Neural cell (in vitro differentiated cells): Measurements from ENCODE around the gene UMODL1. TPM values are rescaled to one million over a fixed set of nuclear protein-coding genes. Genes with fewer than 3 reads are reported as not detected.

Source experiments
- H2AFZ ChIP-seq: fragments of 200-600, 300-800 bp; sonication (generic), shearing (Covaris generic); 2 replicates; pipeline ENCODE4 v1.6.0; 2014; ENCODE audit warnings: low read depth, mild to moderate bottlenecking, antibody characterized with exemption, low read length, moderate library complexity
- H3F3A ChIP-seq: fragments of 200-600 bp; shearing (Covaris generic); 2 replicates; pipeline ENCODE4 v1.6.1; 2016; ENCODE audit warnings: mild to moderate bottlenecking, moderate library complexity, mixed read lengths, antibody characterized with exemption, low read length; ENCODE audit not compliant: insufficient read depth, poor library complexity, severe bottlenecking
- H3K27ac ChIP-seq: fragments of 200-600, 300-800 bp; sonication (generic), shearing (Covaris generic); 2 replicates; pipeline ENCODE4 v1.5.1; 2014; ENCODE audit warnings: mild to moderate bottlenecking, low read length, moderate library complexity
- H3K27me3 ChIP-seq: fragments of 300-800, 200-600 bp; sonication (generic), shearing (Covaris generic); 2 replicates; pipeline ENCODE4 v1.6.0; 2014; ENCODE audit warnings: mild to moderate bottlenecking, low read depth, low read length, moderate library complexity; ENCODE audit not compliant: insufficient read depth
- H3K36me3 ChIP-seq: fragments of 300-800, 200-600 bp; sonication (generic), shearing (Covaris generic); 2 replicates; pipeline ENCODE4 v1.5.1; 2014; ENCODE audit warnings: mild to moderate bottlenecking, antibody characterized with exemption, low read length, moderate library complexity; ENCODE audit not compliant: insufficient read depth
- H3K4me2 ChIP-seq: fragments of 300-800, 200-600 bp; sonication (generic), shearing (Covaris generic); 2 replicates; pipeline ENCODE4 v1.6.0; 2014; ENCODE audit warnings: mild to moderate bottlenecking, low read length
- H3K4me3 ChIP-seq: fragments of 300-800, 200-600 bp; sonication (generic), shearing (Covaris generic); 2 replicates; pipeline ENCODE4 v1.5.1; 2014; ENCODE audit warnings: mild to moderate bottlenecking, low read length, moderate library complexity
- H3K79me2 ChIP-seq: fragments of 200-600 bp; shearing (Covaris generic); replicated peaks from 2 replicates; pipeline ENCODE4 v1.6.0; 2014; ENCODE audit warnings: mild to moderate bottlenecking, low read length, moderate library complexity; ENCODE audit not compliant: insufficient read depth
- H3K9ac ChIP-seq: fragments of 300-800, 200-600 bp; sonication (generic), shearing (Covaris generic); 2 replicates; pipeline ENCODE4 v1.6.1; 2016; ENCODE audit warnings: mild to moderate bottlenecking, low read length, mixed read lengths
- H3K9me2 ChIP-seq: fragments of 200-600 bp; shearing (Covaris generic); 2 replicates; pipeline ENCODE4 v1.6.1; 2016; ENCODE audit warnings: mild to moderate bottlenecking, low read length, mixed read lengths; ENCODE audit not compliant: insufficient read depth
- H3K9me3 ChIP-seq: fragments of 200-600, 300-800 bp; sonication (generic), shearing (Covaris generic); 2 replicates; pipeline ENCODE4 v1.6.1; 2016; ENCODE audit warnings: mild to moderate bottlenecking, mixed run types, low read length, moderate library complexity, mixed read lengths
- H4K20me1 ChIP-seq: fragments of 200-600 bp; shearing (Covaris generic); 2 replicates; pipeline ENCODE4 v1.6.1; 2016; ENCODE audit warnings: mild to moderate bottlenecking, mixed run types; ENCODE audit not compliant: insufficient read depth
- CTCF ChIP-seq: fragments of 450-650 bp; IDR thresholded peaks from 2 replicates; pipeline ENCODE4 v1.5.1; 2014; ENCODE audit warnings: antibody characterized with exemption, mild to moderate bottlenecking, moderate library complexity; ENCODE audit not compliant: poor library complexity, severe bottlenecking
- EP300 ChIP-seq: fragments of 450-650 bp; conservative IDR thresholded peaks from 2 replicates; pipeline ENCODE4 v1.6.1; 2014; ENCODE audit warnings: antibody characterized with exemption, mild to moderate bottlenecking, moderate library complexity; ENCODE audit not compliant: poor library complexity, severe bottlenecking
- EZH2 ChIP-seq: fragments of 200-600, 300-800 bp; shearing (Covaris generic), sonication (generic); IDR thresholded peaks from 2 replicates; pipeline ENCODE4 v1.6.1; 2014; ENCODE audit warnings: antibody characterized with exemption, low read length, borderline replicate concordance, mild to moderate bottlenecking; ENCODE audit not compliant: insufficient read depth, poor library complexity, severe bottlenecking
- MXI1 ChIP-seq: fragments of 450-650 bp; conservative IDR thresholded peaks from 2 replicates; pipeline ENCODE4 v1.6.1; 2014; ENCODE audit warnings: antibody characterized with exemption, mild to moderate bottlenecking; ENCODE audit not compliant: poor library complexity, severe bottlenecking
- POLR2AphosphoS5 ChIP-seq: IDR thresholded peaks from 2 replicates; pipeline ENCODE4 v1.6.1; 2012
- RAD21 ChIP-seq: fragments of 450-650 bp; conservative IDR thresholded peaks from 2 replicates; pipeline ENCODE4 v1.6.1; 2014; ENCODE audit warnings: antibody characterized with exemption, mild to moderate bottlenecking, moderate library complexity
- SMC3 ChIP-seq: fragments of 450-650 bp; conservative IDR thresholded peaks from 2 replicates; pipeline ENCODE4 v1.6.1; 2014; ENCODE audit warnings: antibody characterized with exemption, mild to moderate bottlenecking, moderate library complexity; ENCODE audit not compliant: poor library complexity
- TAF1 ChIP-seq: IDR thresholded peaks from 2 replicates; pipeline ENCODE4 v1.6.1; 2012; ENCODE audit warnings: low read depth
- polyA plus RNA-seq: library from polyadenylated mRNA; depleted of rRNA; stranded (reverse); fragments of >200 nt; gene quantifications from 2 replicates; pipeline ENCODE4 v1.2.3, GENCODE V29; 2014
- TF ChIP-seq, protein P1 (sequence below): IDR thresholded peaks from 2 replicates; pipeline ENCODE4 v1.6.1; 2012; ENCODE audit warnings: borderline replicate concordance

Gene UMODL1
- polyA plus RNA-seq, 1 donor from 2014 or later, result 0.11 TPM

DNA sequence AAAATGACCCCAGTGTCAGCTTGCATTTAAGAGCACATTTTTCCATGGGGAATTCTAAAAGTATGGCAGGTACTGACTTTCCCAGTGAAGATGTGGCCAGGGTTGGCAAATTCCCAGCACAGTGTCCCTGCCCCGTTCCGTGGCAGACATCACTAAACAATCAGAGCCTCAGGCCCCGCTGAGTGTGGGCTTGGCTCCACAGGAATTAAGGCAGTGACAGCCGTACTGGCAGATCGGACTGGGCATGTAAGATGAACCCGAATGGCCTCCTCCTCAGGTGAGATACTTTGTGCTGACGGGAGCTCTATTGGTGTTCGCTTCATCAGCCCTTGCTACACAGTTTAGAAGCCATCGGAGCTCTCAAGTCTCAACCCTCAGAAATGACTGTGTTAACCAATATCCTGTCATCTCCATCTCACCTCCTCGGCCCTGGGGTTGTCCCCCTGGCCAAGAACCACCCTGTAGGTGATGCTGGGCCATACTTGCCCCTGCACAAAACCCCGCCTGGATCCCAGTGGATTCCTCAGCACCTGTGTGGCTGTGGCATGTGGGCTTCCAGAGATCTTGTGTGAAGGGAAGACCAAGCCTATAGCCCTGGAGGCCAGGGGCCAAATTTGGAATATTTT, 118.9 kb downstream of the UMODL1 start:
- Histone ChIP-seq H3K36me3 (no peaks in the 10 kb centered on the region), H3K79me2 (no peaks in the 10 kb centered on the region), H3K9me3 (no peaks in the 10 kb centered on the region), H3K4me2 (no peak overlapping the region), H3K9ac (no peak overlapping the region), H4K20me1 (no peaks in the 10 kb centered on the region), H2AFZ (no peak overlapping the region), H3K4me3 (no peak overlapping the region), H3F3A (no peaks in the 10 kb centered on the region), H3K27ac (no peak overlapping the region), H3K9me2 (no peaks in the 10 kb centered on the region), H3K27me3 (no peaks in the 10 kb centered on the region)
- TF ChIP-seq, protein P1, sequence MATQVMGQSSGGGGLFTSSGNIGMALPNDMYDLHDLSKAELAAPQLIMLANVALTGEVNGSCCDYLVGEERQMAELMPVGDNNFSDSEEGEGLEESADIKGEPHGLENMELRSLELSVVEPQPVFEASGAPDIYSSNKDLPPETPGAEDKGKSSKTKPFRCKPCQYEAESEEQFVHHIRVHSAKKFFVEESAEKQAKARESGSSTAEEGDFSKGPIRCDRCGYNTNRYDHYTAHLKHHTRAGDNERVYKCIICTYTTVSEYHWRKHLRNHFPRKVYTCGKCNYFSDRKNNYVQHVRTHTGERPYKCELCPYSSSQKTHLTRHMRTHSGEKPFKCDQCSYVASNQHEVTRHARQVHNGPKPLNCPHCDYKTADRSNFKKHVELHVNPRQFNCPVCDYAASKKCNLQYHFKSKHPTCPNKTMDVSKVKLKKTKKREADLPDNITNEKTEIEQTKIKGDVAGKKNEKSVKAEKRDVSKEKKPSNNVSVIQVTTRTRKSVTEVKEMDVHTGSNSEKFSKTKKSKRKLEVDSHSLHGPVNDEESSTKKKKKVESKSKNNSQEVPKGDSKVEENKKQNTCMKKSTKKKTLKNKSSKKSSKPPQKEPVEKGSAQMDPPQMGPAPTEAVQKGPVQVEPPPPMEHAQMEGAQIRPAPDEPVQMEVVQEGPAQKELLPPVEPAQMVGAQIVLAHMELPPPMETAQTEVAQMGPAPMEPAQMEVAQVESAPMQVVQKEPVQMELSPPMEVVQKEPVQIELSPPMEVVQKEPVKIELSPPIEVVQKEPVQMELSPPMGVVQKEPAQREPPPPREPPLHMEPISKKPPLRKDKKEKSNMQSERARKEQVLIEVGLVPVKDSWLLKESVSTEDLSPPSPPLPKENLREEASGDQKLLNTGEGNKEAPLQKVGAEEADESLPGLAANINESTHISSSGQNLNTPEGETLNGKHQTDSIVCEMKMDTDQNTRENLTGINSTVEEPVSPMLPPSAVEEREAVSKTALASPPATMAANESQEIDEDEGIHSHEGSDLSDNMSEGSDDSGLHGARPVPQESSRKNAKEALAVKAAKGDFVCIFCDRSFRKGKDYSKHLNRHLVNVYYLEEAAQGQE, result no peak
- TF ChIP-seq SMC3, result no peak
- TF ChIP-seq EZH2, result no peak
- no peak for TF ChIP-seq CTCF
- no peak for TF ChIP-seq RAD21
- no peak for TF ChIP-seq MXI1
- no peak for TF ChIP-seq TAF1
- no peak for TF ChIP-seq EP300
- TF ChIP-seq POLR2AphosphoS5, result no peak

- H3K9ac ChIP-seq, result no peak overlapping the region
- H3K79me2 ChIP-seq, result no peaks in the 10 kb centered on the region
- H3K4me2 ChIP-seq, result no peak overlapping the region
- H3F3A ChIP-seq, result no peaks in the 10 kb centered on the region
- H3K27me3 ChIP-seq, result no peaks in the 10 kb centered on the region
- H4K20me1 ChIP-seq, result no peaks in the 10 kb centered on the region
- no peak for TF ChIP-seq CTCF
- no peak for TF ChIP-seq RAD21
- no peak for TF ChIP-seq EP300
- no peak for TF ChIP-seq MXI1
- no peak for TF ChIP-seq TAF1
- no peak for TF ChIP-seq POLR2AphosphoS5
- no peak for TF ChIP-seq EZH2
- no peak overlapping the region for H2AFZ ChIP-seq
- no peaks in the 10 kb centered on the region for H3K36me3 ChIP-seq
- no peak overlapping the region for H3K27ac ChIP-seq
- H3K4me3 ChIP-seq, result no peak overlapping the region
- no peaks in the 10 kb centered on the region for H3K9me2 ChIP-seq
- H3K9me3 ChIP-seq, result no peaks in the 10 kb centered on the region
Observed at GRCh38 chr21:42190486-42190863, 119.4 kb downstream of the UMODL1 start.
